Activated CD4-positive, alpha-beta memory T cell treated with anti-CD3 and anti-CD28 coated beads, Interleukin-2, amount 10 ng/mL, durations not matched to agents 7 days and 5 days (primary cell): ENCODE measurements around the gene OASL. TPM values are rescaled to one million over a fixed set of nuclear protein-coding genes. Genes with fewer than 3 reads are reported as not detected.
A peak's percentile ranks its signal among the peaks of the same experiment; 100 is the strongest.
"Not testable (repeated sequence)": the region's sequence is repeated elsewhere in the genome, so short reads cannot be mapped to it uniquely, and the experiment has no call there.

Source experiments
- CTCF ChIA-PET: fragments of 350-600 bp; sonication (Branson Sonifier 250); formaldehyde crosslinking; loops from one replicate; lab custom pipeline; 2021; ENCODE audit warnings: antibody characterized with exemption, inconsistent platforms; lab: Charles Lee
- POLR2A ChIA-PET: fragments of 350-600 bp; sonication (Branson Sonifier 250); formaldehyde crosslinking; loops from one replicate; lab custom pipeline; 2021; ENCODE audit warnings: antibody characterized with exemption; lab: Charles Lee
- DNase-seq: peaks from one replicate; pipeline ENCODE4 v3.0.0-alpha.2; 2020
- H3K27ac Mint-ChIP-seq: one replicate; pipeline ENCODE4 v1.8.0; 2021; ENCODE audit warnings: mild to moderate bottlenecking, mixed read lengths
- H3K27me3 Mint-ChIP-seq: one replicate; pipeline ENCODE4 v1.8.0; 2021; ENCODE audit warnings: mixed read lengths
- H3K36me3 Mint-ChIP-seq: one replicate; pipeline ENCODE4 v1.8.0; 2021; ENCODE audit warnings: low read depth, mixed read lengths
- H3K4me1 Mint-ChIP-seq: one replicate; pipeline ENCODE4 v1.8.0; 2021; ENCODE audit warnings: mixed read lengths
- H3K4me3 Mint-ChIP-seq: one replicate; pipeline ENCODE4 v1.8.0; 2021; ENCODE audit warnings: mild to moderate bottlenecking, mixed read lengths
- H3K9me3 Mint-ChIP-seq: one replicate; pipeline ENCODE4 v1.8.0; 2021; ENCODE audit warnings: mixed read lengths
- total RNA-seq, 2 experiments: library from RNA; stranded (reverse); gene quantifications; one replicate each; pipeline ENCODE4 v1.2.3, GENCODE V29; 2021

OASL gene
- total RNA-seq, 2 experiments from 2014 or later: 104 to 107 TPM

GRCh38 chr12:121050725-121051124 is 11.7 kb upstream of the OASL start:
- Mint-ChIP-seq H3K27ac (no peak overlapping the region), H3K36me3 (no peaks in the 10 kb centered on the region), H3K4me3 (no peak overlapping the region), H3K27me3 (peaks cover 18% of the 10 kb centered on the region), H3K4me1 (peaks cover 5% of the 10 kb centered on the region), H3K9me3 (no peaks in the 10 kb centered on the region)
- DNase-seq: no peak
- ChIA-PET CTCF (interaction anchor here (0.6 to 1.9 kb wide), 4 partner anchors 9 to 46 kb away, joined by 3 to 13 read pairs (median 4); partner anchors contain the start of gene OASL), POLR2A (interaction anchor here (1.0 to 2.3 kb wide), 4 partner anchors 9 to 16 kb away, joined by 3 to 9 read pairs (median 6); partner anchors contain the start of gene OASL)

- no peak for DNase-seq
- Mint-ChIP-seq H3K4me3 (peak overlapping the region; percentile 56), H3K9me3 (no peaks in the 10 kb centered on the region), H3K27me3 (peaks cover 35% of the 10 kb centered on the region), H3K36me3 (no peaks in the 10 kb centered on the region), H3K4me1 (peaks cover 10% of the 10 kb centered on the region), H3K27ac (peak overlapping the region; percentile 53)
- ChIA-PET POLR2A (interaction anchor here (0.8 to 1.9 kb wide), 4 partner anchors 8 to 248 kb away, joined by 3 to 6 read pairs (median 4); partner anchors contain the start of genes CAMKK2 and OASL), CTCF (interaction anchor here (1.0 to 1.4 kb wide), 2 partner anchors 11 to 21 kb away, joined by 3 to 5 read pairs; no protein-coding TSS in a partner anchor)
These were observed 9.4 kb upstream of the OASL start for GRCh38 chr12:121048442-121048841.

GRCh38 chr12:121047400-121047799 is 8.4 kb upstream of the OASL start:
- H3K27ac Mint-ChIP-seq, H3K9me3 Mint-ChIP-seq, DNase-seq, H3K4me1 Mint-ChIP-seq, H3K36me3 Mint-ChIP-seq, H3K4me3 Mint-ChIP-seq: not testable (repeated sequence)
- CTCF ChIA-PET: interaction anchor here (1.2 to 1.4 kb wide), 2 partner anchors 12 to 46 kb away, joined by 3 to 5 read pairs; no protein-coding TSS in a partner anchor
- H3K27me3 Mint-ChIP-seq: peaks cover 42% of the 10 kb centered on the region
- POLR2A ChIA-PET: interaction anchor here (1.7 to 1.9 kb wide), 2 partner anchors 9 to 13 kb away, joined by 4 to 6 read pairs; partner anchors contain the start of gene OASL

GRCh38 chr12:121043067-121043466 is 4.0 kb upstream of the OASL start:
- ChIA-PET CTCF (no interaction called here), POLR2A (no interaction called here)
- Mint-ChIP-seq H3K27me3 (peaks cover 38% of the 10 kb centered on the region), H3K36me3 (peaks cover 10% of the 10 kb centered on the region), H3K27ac (no peak overlapping the region), H3K4me1 (peaks cover 17% of the 10 kb centered on the region), H3K9me3 (no peaks in the 10 kb centered on the region), H3K4me3 (no peak overlapping the region)
- DNase-seq: no peak

GRCh38 chr12:121036810-121037326 is 2.2 kb downstream of the OASL start:
- POLR2A ChIA-PET: interaction anchor here (0.8 to 4.1 kb wide), 6 partner anchors 14 to 1464 kb away, joined by 3 to 32 read pairs (median 3); partner anchors contain the start of gene ZCCHC8

GRCh38 chr12:121034616-121035305 is 4.3 kb downstream of the OASL start:
- peaks cover 64% of the 10 kb centered on the region for H3K4me1 Mint-ChIP-seq
- peak overlapping the region; percentile 99 for H3K4me3 Mint-ChIP-seq
- ChIA-PET CTCF (interaction anchor here (0.6 to 4.7 kb wide), 4 partner anchors 21 to 63 kb away, joined by 3 to 42 read pairs (median 4); no protein-coding TSS in a partner anchor), POLR2A (interaction anchor here (0.9 to 4.5 kb wide), 12 partner anchors 10 to 744 kb away, joined by 3 to 25 read pairs (median 3); partner anchors contain the start of genes ANAPC5 and C12orf43)
- peaks cover 81% of the 10 kb centered on the region for H3K36me3 Mint-ChIP-seq
- peak overlapping the region; percentile 90 for H3K27ac Mint-ChIP-seq
- no peak for DNase-seq
- no peaks in the 10 kb centered on the region for H3K9me3 Mint-ChIP-seq
- H3K27me3 Mint-ChIP-seq: no peaks in the 10 kb centered on the region

More at GRCh38 chr12:121036810-121037326, 2.2 kb downstream of the OASL start:
- peaks cover 7% of the 10 kb centered on the region for H3K27me3 Mint-ChIP-seq
- no peaks in the 10 kb centered on the region for H3K9me3 Mint-ChIP-seq
- H3K4me1 Mint-ChIP-seq: peaks cover 61% of the 10 kb centered on the region
- CTCF ChIA-PET: interaction anchor here (1.7 to 3.2 kb wide), 2 partner anchors 24 to 59 kb away, joined by 5 to 33 read pairs; no protein-coding TSS in a partner anchor
- peak overlapping the region; percentile 98 for H3K27ac Mint-ChIP-seq
- peaks cover 65% of the 10 kb centered on the region for H3K36me3 Mint-ChIP-seq
- H3K4me3 Mint-ChIP-seq: peak overlapping the region; percentile 99
- peak; percentile 44 for DNase-seq

- no peaks in the 10 kb centered on the region for H3K27me3 Mint-ChIP-seq
- DNase-seq: peak; percentile 75
- H3K4me1 Mint-ChIP-seq: peaks cover 59% of the 10 kb centered on the region
- H3K27ac Mint-ChIP-seq: peak overlapping the region; percentile 90
- peak overlapping the region; percentile 99 for H3K4me3 Mint-ChIP-seq
- H3K9me3 Mint-ChIP-seq: no peaks in the 10 kb centered on the region
- POLR2A ChIA-PET: interaction anchor here (0.8 to 4.5 kb wide), 10 partner anchors 8 to 743 kb away, joined by 3 to 25 read pairs (median 6); partner anchors contain the start of gene C12orf43
- CTCF ChIA-PET: interaction anchor here (0.7 to 4.7 kb wide), 3 partner anchors 26 to 90 kb away, joined by 3 to 42 read pairs (median 5); no protein-coding TSS in a partner anchor
- peaks cover 83% of the 10 kb centered on the region for H3K36me3 Mint-ChIP-seq
These were observed 5.3 kb downstream of the OASL start for GRCh38 chr12:121033625-121034349.

GRCh38 chr12:121030576-121031212 is 8.4 kb downstream of the OASL start:
- no peaks in the 10 kb centered on the region for H3K9me3 Mint-ChIP-seq
- no peaks in the 10 kb centered on the region for H3K27me3 Mint-ChIP-seq
- no peak overlapping the region for H3K27ac Mint-ChIP-seq
- DNase-seq: no peak
- H3K4me1 Mint-ChIP-seq: peaks cover 53% of the 10 kb centered on the region
- ChIA-PET POLR2A (interaction anchor here (1.1 kb wide), 1 partner anchor 14 kb away, joined by 3 read pairs; the partner anchor contains the start of gene C12orf43), CTCF (interaction anchor here (0.6 kb wide), 1 partner anchor 12 kb away, joined by 8 read pairs; no protein-coding TSS in a partner anchor)
- peaks cover 86% of the 10 kb centered on the region for H3K36me3 Mint-ChIP-seq
- no peak overlapping the region for H3K4me3 Mint-ChIP-seq

- Mint-ChIP-seq H3K27me3 (no peaks in the 10 kb centered on the region), H3K9me3 (no peaks in the 10 kb centered on the region), H3K36me3 (peaks cover 70% of the 10 kb centered on the region), H3K27ac (no peak overlapping the region), H3K4me1 (peaks cover 17% of the 10 kb centered on the region), H3K4me3 (no peak overlapping the region)
- ChIA-PET POLR2A (interaction anchor here (1.2 to 1.8 kb wide), 2 partner anchors 7 to 10 kb away, joined by 3 to 4 read pairs; partner anchors contain the start of gene C12orf43), CTCF (interaction anchor here (0.7 to 2.0 kb wide), 4 partner anchors 8 to 87 kb away, joined by 3 to 6 read pairs (median 4); no protein-coding TSS in a partner anchor)
- no peak for DNase-seq
These were observed 12.6 kb downstream of the OASL start for GRCh38 chr12:121026274-121027045.

- H3K9me3 Mint-ChIP-seq: no peaks in the 10 kb centered on the region
- no peaks in the 10 kb centered on the region for H3K27me3 Mint-ChIP-seq
- no peak overlapping the region for H3K27ac Mint-ChIP-seq
- CTCF ChIA-PET: interaction anchor here (1.0 to 2.0 kb wide), 2 partner anchors 34 to 54 kb away, joined by 3 to 6 read pairs; no protein-coding TSS in a partner anchor
- H3K4me1 Mint-ChIP-seq: peaks cover 12% of the 10 kb centered on the region
- no peak for DNase-seq
- POLR2A ChIA-PET: interaction anchor here (1.8 kb wide), 1 partner anchor 8 kb away, joined by 4 read pairs; no protein-coding TSS in a partner anchor
- H3K4me3 Mint-ChIP-seq: no peak overlapping the region
- peaks cover 70% of the 10 kb centered on the region for H3K36me3 Mint-ChIP-seq
These were observed 13.4 kb downstream of the OASL start for GRCh38 chr12:121025442-121026226.
